Mammary epithelial cell (primary cell): Measurements from ENCODE around the gene MRPL44.

Source experiments
- EZH2 ChIP-seq: IDR thresholded peaks from 2 replicates; pipeline ENCODE4 v1.6.1; 2012; ENCODE audit warnings: low read length, inconsistent platforms, borderline replicate concordance
- TF ChIP-seq, protein P1 (sequence below), 2 donors: IDR thresholded peaks in 1 of 2; conservative IDR thresholded peaks in 1 of 2; 2 replicates each; pipeline ENCODE4 v1.5.1; 2011 to 2012; ENCODE audit warnings: inconsistent platforms in 2 of 2, low read length in 2 of 2, mild to moderate bottlenecking in 2 of 2, control low read depth in 1 of 2, low read depth in 1 of 2; ENCODE audit not compliant: insufficient read depth in 1 of 2; ENCODE audit errors: extremely low read depth in 1 of 2

DNA sequence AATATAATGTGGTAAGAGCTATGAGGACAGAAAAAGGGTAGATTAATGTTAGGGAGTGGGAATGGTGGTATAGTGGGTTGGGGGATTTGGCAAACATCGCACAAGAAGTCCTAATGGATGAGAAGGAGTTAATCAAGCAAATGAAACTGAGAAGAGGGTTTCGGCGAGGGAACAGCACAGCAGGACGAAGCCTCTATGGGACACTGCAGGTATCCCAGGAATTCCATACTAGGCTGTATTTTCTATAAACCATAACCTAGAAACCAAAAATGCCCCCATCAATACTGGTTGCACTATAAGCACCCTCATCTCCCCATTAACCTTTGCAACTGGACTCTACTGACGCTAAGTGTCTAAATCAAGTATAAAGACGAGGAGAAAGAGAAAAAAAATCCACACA, 22.4 kb upstream of the MRPL44 start:
- TF ChIP-seq, protein P1, sequence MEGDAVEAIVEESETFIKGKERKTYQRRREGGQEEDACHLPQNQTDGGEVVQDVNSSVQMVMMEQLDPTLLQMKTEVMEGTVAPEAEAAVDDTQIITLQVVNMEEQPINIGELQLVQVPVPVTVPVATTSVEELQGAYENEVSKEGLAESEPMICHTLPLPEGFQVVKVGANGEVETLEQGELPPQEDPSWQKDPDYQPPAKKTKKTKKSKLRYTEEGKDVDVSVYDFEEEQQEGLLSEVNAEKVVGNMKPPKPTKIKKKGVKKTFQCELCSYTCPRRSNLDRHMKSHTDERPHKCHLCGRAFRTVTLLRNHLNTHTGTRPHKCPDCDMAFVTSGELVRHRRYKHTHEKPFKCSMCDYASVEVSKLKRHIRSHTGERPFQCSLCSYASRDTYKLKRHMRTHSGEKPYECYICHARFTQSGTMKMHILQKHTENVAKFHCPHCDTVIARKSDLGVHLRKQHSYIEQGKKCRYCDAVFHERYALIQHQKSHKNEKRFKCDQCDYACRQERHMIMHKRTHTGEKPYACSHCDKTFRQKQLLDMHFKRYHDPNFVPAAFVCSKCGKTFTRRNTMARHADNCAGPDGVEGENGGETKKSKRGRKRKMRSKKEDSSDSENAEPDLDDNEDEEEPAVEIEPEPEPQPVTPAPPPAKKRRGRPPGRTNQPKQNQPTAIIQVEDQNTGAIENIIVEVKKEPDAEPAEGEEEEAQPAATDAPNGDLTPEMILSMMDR (conservative IDR thresholded peaks at IDR 0.05 in 1 of 2, IDR thresholded peaks at IDR 0.05 in 1 of 2; ENCODE audit: extremely low read depth in 1 of 2, insufficient read depth in 1 of 2, low read depth in 1 of 2, low read length in 2 of 2), result no peak
- no peak for TF ChIP-seq EZH2
